Amygdala (tissue), 56 donors: ENCODE results near the gene UTS2R.

Experiments used
- DNase-seq, 56 donors: peaks; one replicate each; lab custom pipeline; 2025; lab: John Stamatoyannopoulos, UW

The UTS2R gene

DNA sequence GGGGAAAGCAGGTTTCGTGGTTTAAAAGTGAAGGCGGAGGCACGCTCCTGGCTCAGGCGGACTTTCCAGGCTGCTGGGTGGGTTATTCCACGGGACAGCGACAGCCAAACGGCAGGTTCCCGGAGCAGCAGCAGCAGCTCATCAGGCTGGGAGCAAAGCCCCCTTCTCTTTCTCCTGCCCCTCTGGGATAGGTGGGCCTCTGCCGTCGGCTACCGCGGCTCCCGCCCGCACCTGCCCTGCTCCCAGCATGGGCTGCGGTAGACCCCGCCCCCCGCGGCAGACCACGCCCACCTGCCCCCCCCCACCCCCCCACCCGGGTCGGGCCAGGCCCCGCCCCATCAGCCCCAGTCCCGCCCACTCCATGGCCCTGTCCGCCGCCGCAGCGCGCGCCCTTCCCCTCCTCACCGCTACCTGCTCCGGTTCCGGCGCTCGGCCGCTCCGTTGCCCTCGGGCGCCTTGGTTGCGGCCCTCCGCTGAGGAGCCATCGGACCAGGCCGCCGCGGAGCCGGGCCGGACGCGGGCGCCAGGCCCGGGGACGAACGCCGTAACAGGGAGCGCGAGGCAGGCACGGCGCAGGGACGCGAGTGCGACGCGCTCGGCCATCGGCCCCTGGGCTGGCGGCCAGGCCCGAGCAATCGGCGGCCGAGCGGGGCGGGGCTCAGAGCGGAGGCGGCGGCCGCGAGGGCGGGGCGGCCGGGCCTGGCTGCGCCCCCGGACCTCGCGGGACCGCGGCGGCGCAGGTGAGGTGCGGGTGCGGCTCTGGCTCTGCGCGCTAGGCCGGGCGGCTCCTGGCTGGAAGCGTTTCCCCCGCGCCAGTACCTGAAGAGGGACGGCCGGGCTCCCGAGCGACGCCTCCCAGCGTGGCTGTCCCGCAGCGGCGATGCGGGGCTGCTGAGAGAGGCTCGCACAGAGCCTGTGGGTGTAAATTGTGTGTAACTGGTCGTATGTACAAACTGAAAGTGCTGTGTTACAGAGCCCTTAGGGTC is 46.7 kb downstream of the UTS2R start, which contains the start of the genes HEXD and OGFOD3:
HEXD (plus strand) TSS at position 347 of the 986 bp plus-strand sequence. CDS start 1,453 bp downstream, outside the sequence.
OGFOD3 (minus strand) TSS at position 586 of the 986 bp plus-strand sequence; CDS start at position 485, 101 bp downstream.
- peak in 53 of 56 donors; percentile 19 to 98 (median 81) for DNase-seq

GRCh38 chr17:82419540-82419939 is 48.0 kb downstream of the UTS2R start:
- DNase-seq = no peak

- peak in 2 of 56 donors; percentile 13 to 27 for DNase-seq
Measured at GRCh38 chr17:82424001-82424862, 52.7 kb downstream of the UTS2R start.

DNA sequence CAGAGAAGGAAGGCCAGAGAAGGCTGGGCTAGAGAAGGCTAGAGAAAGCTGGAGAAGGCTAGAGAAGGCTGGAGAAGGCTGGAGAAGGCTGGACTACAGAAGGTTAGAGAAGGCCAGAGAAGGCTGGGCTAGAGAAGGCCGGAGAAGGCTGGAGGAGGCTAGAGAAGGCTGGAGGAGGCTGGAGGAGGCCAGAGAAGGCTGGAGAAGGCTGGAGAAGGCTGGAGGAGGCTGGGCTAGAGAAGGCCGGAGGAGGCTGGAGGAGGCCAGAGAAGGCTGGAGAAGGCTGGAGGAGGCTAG is 53.2 kb downstream of the UTS2R start:
- no peak for DNase-seq
